GM19395 (cell line): ENCODE results near the gene FAM193B.

Source experiments
- ATAC-seq: cut with Tn5 transposase; IDR thresholded peaks from one replicate; pipeline ENCODE4 v1.9.1; 2021; ENCODE audit warnings: mild to moderate bottlenecking, moderate library complexity; ENCODE audit not compliant: unreplicated experiment

Gene FAM193B

GRCh38 chr5:177501874-177502678 lies 52.3 kb downstream of the FAM193B start:
- no peak for ATAC-seq

GRCh38 chr5:177500685-177501522 lies 53.5 kb downstream of the FAM193B start:
- no peak for ATAC-seq

GRCh38 chr5:177499842-177500241 lies 54.5 kb downstream of the FAM193B start:
- no peak for ATAC-seq

- ATAC-seq = peak; percentile 4
These were observed 56.2 kb downstream of the FAM193B start for GRCh38 chr5:177498013-177498787.

- peak; percentile 78 for ATAC-seq
These were observed 56.9 kb downstream of the FAM193B start, which contains the start of gene PDLIM7 for GRCh38 chr5:177497292-177498012. PDLIM7 (minus strand) TSS chr5:177497604; CDS start chr5:177496512, 1,092 bp downstream.

DNA sequence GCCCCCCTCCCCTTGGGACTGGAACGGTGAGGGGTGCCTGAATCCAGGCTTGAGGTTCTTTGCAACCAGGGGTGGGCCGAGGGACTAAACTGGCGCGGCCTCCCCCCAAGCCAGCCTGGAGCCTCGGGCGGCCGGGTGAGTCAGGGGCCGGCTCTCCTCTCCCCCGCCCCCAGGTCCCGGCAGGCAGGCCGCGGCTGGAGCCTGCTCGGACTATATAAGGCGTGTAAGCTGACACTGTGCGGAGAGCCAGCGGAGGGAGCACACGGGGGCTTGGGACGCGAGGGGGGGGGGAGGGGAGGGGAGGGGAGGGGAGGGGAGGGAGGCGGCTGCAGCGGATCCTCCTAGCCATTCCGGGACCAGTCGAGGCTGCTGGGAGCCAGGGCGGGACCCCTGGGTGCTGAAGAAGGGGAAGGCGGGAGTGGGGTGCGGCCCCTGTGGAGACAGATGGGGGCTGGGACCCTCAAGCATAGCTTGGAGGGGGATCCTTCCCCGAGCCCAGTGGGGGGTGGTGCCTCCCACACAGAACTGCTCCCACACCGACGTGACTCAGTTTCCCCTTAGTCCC lies 57.6 kb downstream of the FAM193B start:
- ATAC-seq = no peak

DNA sequence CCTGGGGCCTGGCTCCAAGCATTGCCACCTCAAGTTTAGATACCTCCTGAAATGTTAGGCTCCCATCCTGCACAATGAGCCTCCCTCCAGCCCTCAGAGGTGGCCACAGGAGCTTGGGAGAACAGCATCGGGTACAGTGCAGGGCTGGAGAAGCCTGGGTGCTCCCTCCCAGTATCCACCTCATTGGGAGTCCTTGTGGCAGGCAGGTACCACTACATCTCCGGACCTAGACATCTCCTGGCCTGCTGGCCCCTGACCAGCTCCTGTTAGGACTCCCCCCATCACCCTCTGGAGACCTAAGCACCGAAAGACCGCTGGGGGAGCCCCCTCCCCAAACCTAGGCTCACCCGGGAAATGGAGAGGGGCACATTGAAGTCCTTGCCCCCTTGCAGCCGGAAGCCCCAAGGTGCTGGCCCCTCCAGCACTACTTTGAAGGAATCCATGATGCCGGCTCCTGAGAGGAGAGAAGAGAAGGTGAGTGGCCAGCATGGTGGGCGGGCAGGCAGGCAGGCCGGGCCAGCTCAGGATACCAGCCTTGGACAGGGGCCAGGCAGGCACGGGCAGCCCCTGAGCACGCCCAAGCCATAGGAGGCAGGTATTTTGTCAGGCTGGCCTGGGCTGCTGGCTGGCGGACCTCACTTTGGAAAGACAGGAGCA lies 58.2 kb downstream of the FAM193B start:
- ATAC-seq = no peak

DNA sequence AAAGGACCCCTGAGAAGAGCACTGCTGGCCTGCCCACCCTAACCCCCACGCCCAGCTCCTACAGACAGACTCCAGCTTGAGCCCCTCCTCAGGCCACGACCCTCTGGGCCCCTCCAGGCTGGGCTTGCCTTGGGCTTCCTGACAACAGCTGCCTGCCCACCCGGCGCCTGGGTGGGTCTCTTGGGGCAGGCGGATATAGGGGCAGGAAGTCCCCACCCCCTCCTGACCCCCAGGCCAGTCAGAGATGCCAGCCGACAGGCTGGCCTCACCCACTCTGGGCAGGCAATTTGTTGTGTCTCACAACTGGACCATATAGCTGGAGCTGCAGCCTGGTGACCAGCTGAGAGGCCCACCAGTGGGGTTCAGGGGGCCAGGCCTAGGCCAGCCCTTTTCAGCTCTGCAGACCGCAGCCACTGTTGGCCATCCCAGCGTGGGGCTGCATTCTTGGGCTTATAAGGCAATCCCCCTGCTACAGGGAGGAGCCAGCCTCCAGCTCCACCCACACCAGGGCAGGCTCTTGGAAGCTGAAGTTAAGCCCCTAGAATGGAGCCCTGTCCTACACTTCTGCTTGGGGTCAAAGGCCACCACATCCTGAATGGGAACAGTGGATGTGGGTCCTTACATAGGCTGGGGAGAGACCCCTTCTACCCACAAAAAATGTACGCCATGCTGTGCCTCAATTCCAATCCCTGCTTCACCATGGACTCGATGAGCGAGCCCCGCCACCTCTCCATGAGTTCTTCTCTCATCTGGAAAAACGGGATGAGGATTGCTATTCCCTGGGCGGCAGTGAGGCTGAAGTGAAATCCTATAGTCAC lies 58.9 kb downstream of the FAM193B start:
- ATAC-seq = no peak

- no peak for ATAC-seq
These were observed 59.8 kb downstream of the FAM193B start for GRCh38 chr5:177494346-177495195.

GRCh38 chr5:177493795-177494345 lies 60.5 kb downstream of the FAM193B start:
- no peak for ATAC-seq

GRCh38 chr5:177492841-177493240 lies 61.5 kb downstream of the FAM193B start:
- ATAC-seq = no peak

- no peak for ATAC-seq
These were observed 62.2 kb downstream of the FAM193B start for GRCh38 chr5:177491983-177492746.

GRCh38 chr5:177491429-177491945 lies 62.9 kb downstream of the FAM193B start:
- ATAC-seq = no peak

DNA sequence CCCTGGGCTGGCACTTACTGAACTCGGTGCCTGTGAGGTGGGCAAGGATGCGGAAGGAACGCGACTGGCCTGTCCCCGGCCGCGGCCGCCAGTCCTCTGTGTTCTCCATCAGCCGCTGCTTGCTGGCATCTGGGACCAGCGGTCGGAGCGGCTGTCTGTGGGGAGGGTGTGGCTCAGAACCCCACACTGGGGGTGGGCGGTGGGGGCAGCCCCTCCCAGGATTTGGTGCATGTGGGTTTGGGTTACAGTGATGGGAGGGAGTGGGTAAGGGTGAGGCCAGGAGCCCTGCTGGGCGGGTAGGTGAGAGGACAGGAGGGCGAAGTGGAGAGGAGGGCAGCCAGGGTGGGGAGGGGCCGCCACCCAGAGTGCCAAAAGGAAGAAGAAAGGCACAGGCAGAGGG lies 63.4 kb downstream of the FAM193B start:
- no peak for ATAC-seq

GRCh38 chr5:177490311-177490991 lies 63.9 kb downstream of the FAM193B start:
- ATAC-seq = no peak

- ATAC-seq = no peak
These were observed 65.1 kb downstream of the FAM193B start for GRCh38 chr5:177489119-177489716.
